ENCODE data around the gene RNASEH2C.
A peak's percentile ranks its signal among the peaks of the same experiment; 100 is the strongest.
"Not testable (repeated sequence)": the region's sequence is repeated elsewhere in the genome, so short reads cannot be mapped to it uniquely, and the experiment has no call there.

Gene RNASEH2C

GRCh38 chr11:65716774-65717405 lies 3.7 kb downstream of the RNASEH2C start:
- no peak for DNase-seq

- DNase-seq, result no peak
Observed at GRCh38 chr11:65716302-65716701, 4.3 kb downstream of the RNASEH2C start.

- DNase-seq, result no peak
Observed at GRCh38 chr11:65714433-65714832, 6.2 kb downstream of the RNASEH2C start.

GRCh38 chr11:65713212-65713969 lies 7.2 kb downstream of the RNASEH2C start:
- no peak for DNase-seq

- no peak for DNase-seq
Observed at GRCh38 chr11:65712633-65713076, 7.9 kb downstream of the RNASEH2C start.

GRCh38 chr11:65711785-65712632 lies 8.6 kb downstream of the RNASEH2C start, which contains the start of gene KAT5:
KAT5 (plus strand) TSS chr11:65712252; CDS start chr11:65712268, 16 bp downstream.
- peak; percentile 98 to 99 for DNase-seq

- DNase-seq, result no peak
Observed at GRCh38 chr11:65710421-65710820, 10.2 kb downstream of the RNASEH2C start.

- DNase-seq, result no peak
Observed at GRCh38 chr11:65709661-65710060, 10.9 kb downstream of the RNASEH2C start.

- no peak for DNase-seq
Observed at GRCh38 chr11:65708451-65708850, 12.1 kb downstream of the RNASEH2C start.

GRCh38 chr11:65707002-65707401 lies 13.6 kb downstream of the RNASEH2C start:
- not testable (repeated sequence) for DNase-seq

- peak; percentile 37 to 70 for DNase-seq
Observed at GRCh38 chr11:65706303-65706763, 14.3 kb downstream of the RNASEH2C start.

- no peak for DNase-seq
Observed at GRCh38 chr11:65703846-65704245, 16.8 kb downstream of the RNASEH2C start.

- DNase-seq, result no peak
Observed at GRCh38 chr11:65701686-65702085, 18.9 kb downstream of the RNASEH2C start.

GRCh38 chr11:65700399-65700798 lies 20.2 kb downstream of the RNASEH2C start:
- DNase-seq, result peak; percentile 97 to 99

GRCh38 chr11:65699306-65699705 lies 21.3 kb downstream of the RNASEH2C start:
- DNase-seq, result no peak

- DNase-seq, result no peak
Observed at GRCh38 chr11:65698205-65698604, 22.4 kb downstream of the RNASEH2C start.

GRCh38 chr11:65696802-65697552 lies 23.6 kb downstream of the RNASEH2C start:
- no peak for DNase-seq

GRCh38 chr11:65695459-65696241 lies 24.9 kb downstream of the RNASEH2C start:
- peak; percentile 60 to 76 for DNase-seq

GRCh38 chr11:65692367-65692766 lies 28.2 kb downstream of the RNASEH2C start:
- no peak for DNase-seq

GRCh38 chr11:65691847-65692246 lies 28.8 kb downstream of the RNASEH2C start:
- not testable (repeated sequence) for DNase-seq

GRCh38 chr11:65685981-65686380 lies 34.6 kb downstream of the RNASEH2C start:
- no peak for DNase-seq

- not testable (repeated sequence) for DNase-seq
Observed at GRCh38 chr11:65683480-65683879, 37.1 kb downstream of the RNASEH2C start.

Data from NCI-H526 (cell line).